Endodermal cell (in vitro differentiated cells): ENCODE results near the gene SEMA5B. TPM values are rescaled to one million over a fixed set of nuclear protein-coding genes. Genes with fewer than 3 reads are reported as not detected.

Experiments used
- DNase-seq: peaks from one replicate; pipeline ENCODE4 v3.0.0-alpha.2; 2017
- H3K27ac ChIP-seq: 2 replicates; pipeline ENCODE4 v1.5.1; 2013; ENCODE audit warnings: mild to moderate bottlenecking, low read depth, low read length, moderate library complexity
- H3K27me3 ChIP-seq: 2 replicates; pipeline ENCODE4 v1.6.1; 2013; ENCODE audit warnings: mild to moderate bottlenecking, low read length, moderate library complexity; ENCODE audit not compliant: insufficient read depth, control insufficient read depth, poor library complexity, severe bottlenecking
- H3K36me3 ChIP-seq: 2 replicates; pipeline ENCODE4 v1.7.0; 2013; ENCODE audit warnings: mild to moderate bottlenecking, low read length, moderate library complexity; ENCODE audit not compliant: control insufficient read depth, insufficient read depth
- H3K4me1 ChIP-seq: one replicate; pipeline ENCODE4 v1.7.0; 2013; ENCODE audit warnings: low read length; ENCODE audit not compliant: control insufficient read depth, insufficient read depth
- H3K4me3 ChIP-seq: 2 replicates; pipeline ENCODE4 v1.5.1; 2013; ENCODE audit warnings: mild to moderate bottlenecking, low read length, moderate library complexity
- H3K9ac ChIP-seq: 2 replicates; pipeline ENCODE4 v1.6.1; 2013; ENCODE audit warnings: mild to moderate bottlenecking, low read length, moderate library complexity; ENCODE audit not compliant: poor library complexity, severe bottlenecking; ENCODE audit errors: extremely low read depth
- H3K9me3 ChIP-seq: 2 replicates; pipeline ENCODE4 v1.6.1; 2013; ENCODE audit warnings: mild to moderate bottlenecking, low read length, moderate library complexity; ENCODE audit not compliant: control insufficient read depth
- H3K27ac Mint-ChIP-seq: 2 replicates; pipeline ENCODE4 v1.8.0; 2020; ENCODE audit warnings: mixed read lengths
- H3K27me3 Mint-ChIP-seq: 2 replicates; pipeline ENCODE4 v1.8.0; 2021; ENCODE audit warnings: mild to moderate bottlenecking, mixed read lengths; ENCODE audit not compliant: insufficient read depth
- H3K36me3 Mint-ChIP-seq: 2 replicates; pipeline ENCODE4 v1.8.0; 2020; ENCODE audit warnings: low read depth, mixed read lengths
- H3K4me1 Mint-ChIP-seq: 2 replicates; pipeline ENCODE4 v1.8.0; 2020; ENCODE audit warnings: mixed read lengths
- H3K4me3 Mint-ChIP-seq: 2 replicates; pipeline ENCODE4 v1.8.0; 2020; ENCODE audit warnings: mild to moderate bottlenecking, moderate library complexity, mixed read lengths
- H3K9me3 Mint-ChIP-seq: 2 replicates; pipeline ENCODE4 v1.8.0; 2020; ENCODE audit warnings: mild to moderate bottlenecking, mixed read lengths
- CTCF ChIP-seq: fragments of 200-600 bp; sonication (generic); conservative IDR thresholded peaks from 2 replicates; pipeline ENCODE4 v1.5.0; 2021; ENCODE audit warnings: antibody characterized with exemption, mild to moderate bottlenecking
- WGBS, 2 experiments: methylation state at CpG; one replicate each; pipeline versions ENCODE4 v1.1.5 to v1.1.7; 2013; ENCODE audit warnings: missing lambda C conversion rate in 2 of 2, mixed read lengths in 1 of 2; ENCODE audit not compliant: insufficient coverage in 1 of 2, insufficient read length in 1 of 2; 5-methylcytosine and 5-hydroxymethylcytosine counted together
- total RNA-seq, 2 donors: library from RNA; stranded (reverse); fragmentation: NEBNext Ultra II Directional in 1 of 2; extraction: Animal tissue kit (Norgen Biotek cat#: 25700) in 1 of 2; gene quantifications; 2 replicates in 1 of 2; 3 replicates in 1 of 2; pipeline ENCODE4 v1.2.1, GENCODE V29; 2021

Gene SEMA5B
- total RNA-seq, 2 donors from 2014 or later = 37.3 to 45.8 TPM

GRCh38 chr3:123005291-123005690, 22.3 kb downstream of the SEMA5B start:
- no peaks in the 10 kb centered on the region for H3K27me3 ChIP-seq
- 94% methylated on average over 1 of the region's 1 CpG; no CpG with 5 or more reads in 1 of the 2 experiments for WGBS, 2 experiments

GRCh38 chr3:123004201-123004918, 23.2 kb downstream of the SEMA5B start:
- no peaks in the 10 kb centered on the region for H3K36me3 ChIP-seq
- peaks cover 66% of the 10 kb centered on the region for H3K4me1 Mint-ChIP-seq
- WGBS, 2 experiments = 50 to 70% methylated on average over 1 to 5 of the region's 5 CpGs

More at GRCh38 chr3:123005291-123005690, 22.3 kb downstream of the SEMA5B start:
- Histone ChIP-seq H3K27ac (no peak overlapping the region), H3K4me3 (no peak overlapping the region), H3K36me3 (no peaks in the 10 kb centered on the region), H3K4me1 (peaks cover 21% of the 10 kb centered on the region), H3K9me3 (no peaks in the 10 kb centered on the region), H3K9ac (no peak overlapping the region)
- no peak overlapping the region for H3K27ac Mint-ChIP-seq
- no peak overlapping the region for H3K4me3 Mint-ChIP-seq
- DNase-seq = no peak
- peaks cover 2% of the 10 kb centered on the region for H3K36me3 Mint-ChIP-seq
- peaks cover 62% of the 10 kb centered on the region for H3K4me1 Mint-ChIP-seq
- no peak for TF ChIP-seq CTCF
- H3K27me3 Mint-ChIP-seq = peaks cover 1% of the 10 kb centered on the region
- no peaks in the 10 kb centered on the region for H3K9me3 Mint-ChIP-seq

GRCh38 chr3:123002749-123003497, 24.6 kb downstream of the SEMA5B start:
- Histone ChIP-seq H3K9ac (no peak overlapping the region), H3K27me3 (no peaks in the 10 kb centered on the region), H3K27ac (no peak overlapping the region), H3K36me3 (no peaks in the 10 kb centered on the region), H3K4me1 (peaks cover 26% of the 10 kb centered on the region), H3K4me3 (peak overlapping the region; percentile 24), H3K9me3 (no peaks in the 10 kb centered on the region)
- no peaks in the 10 kb centered on the region for H3K9me3 Mint-ChIP-seq
- H3K4me3 Mint-ChIP-seq = no peak overlapping the region
- WGBS, 2 experiments = 82 to 86% methylated on average over 4 to 7 of the region's 7 CpGs
- H3K27me3 Mint-ChIP-seq = peaks cover 3% of the 10 kb centered on the region
- H3K27ac Mint-ChIP-seq = no peak overlapping the region
- H3K4me1 Mint-ChIP-seq = peaks cover 72% of the 10 kb centered on the region
- no peak for DNase-seq
- H3K36me3 Mint-ChIP-seq = no peaks in the 10 kb centered on the region
- no peak for TF ChIP-seq CTCF

More at GRCh38 chr3:123004201-123004918, 23.2 kb downstream of the SEMA5B start:
- DNase-seq = no peak
- no peak overlapping the region for H3K4me3 Mint-ChIP-seq
- H3K9me3 Mint-ChIP-seq = no peaks in the 10 kb centered on the region
- Histone ChIP-seq H3K27me3 (no peaks in the 10 kb centered on the region), H3K4me3 (no peak overlapping the region), H3K9ac (no peak overlapping the region), H3K27ac (no peak overlapping the region), H3K4me1 (peaks cover 21% of the 10 kb centered on the region), H3K9me3 (no peaks in the 10 kb centered on the region)
- H3K27ac Mint-ChIP-seq = peak overlapping the region; percentile 52
- TF ChIP-seq CTCF = no peak
- no peaks in the 10 kb centered on the region for H3K36me3 Mint-ChIP-seq
- H3K27me3 Mint-ChIP-seq = peaks cover 5% of the 10 kb centered on the region
